ENCODE data around the gene LAMA3. TPM values are rescaled to one million over a fixed set of nuclear protein-coding genes. Genes with fewer than 3 reads are reported as not detected.

The LAMA3 gene
- total RNA-seq, 1 donor from 2014 or later = 1.9 TPM

DNA sequence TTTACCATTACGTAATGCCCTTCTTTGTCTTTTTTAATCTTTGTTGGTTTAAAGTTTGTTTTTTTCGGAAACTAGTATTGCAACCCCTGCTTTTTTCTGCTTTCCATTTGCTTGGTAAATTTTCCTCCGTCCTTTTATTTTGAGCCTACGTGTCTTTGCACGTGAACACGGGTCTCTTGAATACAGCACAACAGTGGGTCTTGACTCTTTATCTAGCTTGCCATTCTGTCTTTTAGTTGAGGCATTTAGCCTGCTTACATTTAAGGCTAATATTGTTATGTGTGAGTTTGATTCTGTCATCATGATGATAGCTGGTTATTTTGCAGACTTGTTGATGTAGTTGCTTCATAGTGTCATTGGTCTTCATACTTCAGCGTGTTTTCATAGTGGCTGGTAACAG, 287.9 kb downstream of the LAMA3 start:
- Mint-ChIP-seq H3K36me3 (ENCODE audit: low read depth) (peaks cover 9% of the 10 kb centered on the region), H3K27ac (ENCODE audit: unreplicated experiment) (no peak overlapping the region), H3K4me1 (ENCODE audit: low read depth) (peaks cover 4% of the 10 kb centered on the region), H3K9me3 (ENCODE audit: low read depth) (peaks cover 13% of the 10 kb centered on the region), H3K27me3 (ENCODE audit: low read depth) (peaks cover 22% of the 10 kb centered on the region), H3K4me3 (ENCODE audit: unreplicated experiment) (no peak overlapping the region)
- TF ChIP-seq, protein P1, sequence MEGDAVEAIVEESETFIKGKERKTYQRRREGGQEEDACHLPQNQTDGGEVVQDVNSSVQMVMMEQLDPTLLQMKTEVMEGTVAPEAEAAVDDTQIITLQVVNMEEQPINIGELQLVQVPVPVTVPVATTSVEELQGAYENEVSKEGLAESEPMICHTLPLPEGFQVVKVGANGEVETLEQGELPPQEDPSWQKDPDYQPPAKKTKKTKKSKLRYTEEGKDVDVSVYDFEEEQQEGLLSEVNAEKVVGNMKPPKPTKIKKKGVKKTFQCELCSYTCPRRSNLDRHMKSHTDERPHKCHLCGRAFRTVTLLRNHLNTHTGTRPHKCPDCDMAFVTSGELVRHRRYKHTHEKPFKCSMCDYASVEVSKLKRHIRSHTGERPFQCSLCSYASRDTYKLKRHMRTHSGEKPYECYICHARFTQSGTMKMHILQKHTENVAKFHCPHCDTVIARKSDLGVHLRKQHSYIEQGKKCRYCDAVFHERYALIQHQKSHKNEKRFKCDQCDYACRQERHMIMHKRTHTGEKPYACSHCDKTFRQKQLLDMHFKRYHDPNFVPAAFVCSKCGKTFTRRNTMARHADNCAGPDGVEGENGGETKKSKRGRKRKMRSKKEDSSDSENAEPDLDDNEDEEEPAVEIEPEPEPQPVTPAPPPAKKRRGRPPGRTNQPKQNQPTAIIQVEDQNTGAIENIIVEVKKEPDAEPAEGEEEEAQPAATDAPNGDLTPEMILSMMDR (IDR thresholded peaks at IDR 0.05) = no peak
- DNase-seq (ENCODE audit: low spot score) = no peak

DNA sequence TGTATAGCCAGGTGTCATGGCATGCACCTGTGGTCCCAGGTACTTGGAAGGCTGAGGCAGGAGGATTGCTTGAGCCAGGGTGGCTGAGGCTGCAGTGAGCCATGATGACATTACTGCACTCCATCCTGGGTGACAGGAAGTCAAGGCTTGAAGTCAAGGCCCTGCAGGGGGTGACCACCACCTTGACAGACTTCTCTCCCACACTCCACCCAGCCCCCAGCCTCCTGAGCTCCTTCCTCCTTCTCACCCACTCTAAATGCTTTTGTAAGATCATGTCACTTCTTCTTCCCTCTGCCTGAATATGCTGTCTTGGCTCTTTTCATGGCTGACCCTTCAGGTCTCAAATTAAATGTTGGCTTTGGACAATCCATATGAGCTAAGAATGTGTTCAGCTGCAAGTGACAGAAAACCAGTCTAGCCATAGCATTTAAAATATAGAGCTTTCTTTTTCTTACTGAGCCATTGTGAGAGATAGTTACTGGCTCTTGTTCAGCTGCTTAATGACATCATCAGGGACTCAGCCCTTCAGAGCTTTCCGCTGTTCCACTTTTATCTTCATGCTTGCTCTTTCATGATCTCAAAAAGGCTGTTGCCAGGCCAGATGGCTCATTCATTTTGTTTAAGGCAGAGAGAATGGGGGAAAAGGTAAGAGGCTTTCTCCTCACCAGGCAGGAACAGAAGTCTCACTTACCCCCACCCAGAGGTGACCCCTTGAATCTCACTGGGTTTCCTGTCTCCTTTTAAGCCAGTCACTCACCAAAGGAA, 288.6 kb downstream of the LAMA3 start:
- TF ChIP-seq, protein P1 (IDR thresholded peaks at IDR 0.05) = no peak
- peaks cover 13% of the 10 kb centered on the region for H3K9me3 Mint-ChIP-seq (ENCODE audit: low read depth)
- no peak overlapping the region for H3K4me3 Mint-ChIP-seq (ENCODE audit: unreplicated experiment)
- peaks cover 22% of the 10 kb centered on the region for H3K27me3 Mint-ChIP-seq (ENCODE audit: low read depth)
- peaks cover 9% of the 10 kb centered on the region for H3K36me3 Mint-ChIP-seq (ENCODE audit: low read depth)
- H3K27ac Mint-ChIP-seq (ENCODE audit: unreplicated experiment) = no peak overlapping the region
- peaks cover 12% of the 10 kb centered on the region for H3K4me1 Mint-ChIP-seq (ENCODE audit: low read depth)
- no peak for DNase-seq (ENCODE audit: low spot score)

DNA sequence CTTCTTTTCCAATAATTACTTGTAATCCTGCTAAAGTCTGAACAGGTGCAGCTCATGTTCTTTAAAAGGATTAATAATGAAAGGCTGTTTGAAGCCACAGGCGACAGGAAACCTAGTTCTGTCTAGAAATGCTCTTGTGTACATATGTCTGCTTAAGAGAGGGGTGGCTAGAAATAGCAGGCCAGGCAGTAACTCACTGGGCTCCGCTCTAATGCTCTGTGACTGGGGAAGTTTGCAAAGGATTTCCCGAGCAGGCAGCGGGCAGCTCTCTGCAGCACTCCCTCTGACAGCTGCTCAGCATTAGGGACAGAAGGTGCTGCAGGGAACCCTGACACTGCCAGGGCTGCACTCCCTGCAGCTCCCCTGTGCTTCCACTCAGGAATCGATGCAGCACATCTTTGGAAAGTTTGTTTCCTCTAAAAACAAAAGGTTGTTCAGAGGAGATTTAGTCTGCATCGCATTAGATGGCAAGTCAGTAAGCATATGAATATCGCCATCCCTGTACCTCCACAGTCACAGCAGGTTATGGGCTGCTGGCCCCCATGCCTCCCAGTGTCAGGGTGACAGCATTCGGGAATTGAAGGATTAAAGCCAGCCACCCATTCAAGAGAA, 292.2 kb downstream of the LAMA3 start:
- Mint-ChIP-seq H3K4me1 (ENCODE audit: low read depth) (peaks cover 12% of the 10 kb centered on the region), H3K27me3 (ENCODE audit: low read depth) (peaks cover 9% of the 10 kb centered on the region), H3K4me3 (ENCODE audit: unreplicated experiment) (no peak overlapping the region), H3K36me3 (ENCODE audit: low read depth) (peaks cover 5% of the 10 kb centered on the region), H3K27ac (ENCODE audit: unreplicated experiment) (peak overlapping the region; percentile 33), H3K9me3 (ENCODE audit: low read depth) (peaks cover 7% of the 10 kb centered on the region)
- DNase-seq (ENCODE audit: low spot score) = no peak
- TF ChIP-seq, protein P1 (IDR thresholded peaks at IDR 0.05) = no peak

DNA sequence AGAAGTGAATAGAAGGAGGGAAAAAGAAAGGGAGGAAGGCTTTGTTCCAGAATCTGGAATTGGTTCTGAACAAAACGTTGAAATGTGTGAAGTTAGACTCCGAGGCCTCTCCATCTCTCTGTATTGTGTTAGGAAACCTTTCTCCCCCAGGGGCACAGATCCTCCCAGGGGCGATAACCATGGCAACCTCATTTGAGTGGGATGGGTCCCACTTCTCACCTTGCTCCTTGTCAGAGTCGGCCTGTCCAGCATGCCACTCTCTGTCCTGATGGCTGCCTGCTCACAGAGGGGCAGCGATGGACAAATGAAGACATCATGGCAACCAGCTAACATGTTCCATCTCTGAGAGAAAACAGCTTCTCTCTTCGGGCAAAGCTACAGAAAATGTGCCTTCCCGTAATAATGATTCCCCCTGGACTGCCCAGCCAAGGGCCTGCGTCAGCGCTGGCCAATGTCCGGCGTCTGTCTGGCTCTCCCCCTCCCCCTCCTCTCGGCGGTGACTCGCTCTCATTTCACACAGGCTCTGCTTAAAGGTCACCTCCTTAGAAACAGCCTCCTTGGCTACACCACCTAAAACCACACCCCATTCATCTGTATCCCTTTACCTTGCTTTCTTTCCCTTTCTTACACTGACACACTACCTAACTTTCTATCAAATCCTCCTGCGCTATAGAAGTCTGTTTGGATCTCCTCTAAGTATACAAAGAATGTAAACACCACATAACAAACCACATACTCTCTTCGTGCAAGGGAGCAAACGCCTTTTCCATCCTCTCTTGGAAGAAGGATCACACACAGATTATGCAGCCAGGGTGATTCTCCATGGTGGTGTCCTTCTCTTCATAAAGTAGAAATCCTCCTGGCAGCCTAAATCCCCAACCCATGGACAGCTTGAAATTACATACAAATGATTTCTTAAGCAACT, 293.2 kb downstream of the LAMA3 start:
- Mint-ChIP-seq H3K27ac (ENCODE audit: unreplicated experiment) (peak overlapping the region; percentile 62), H3K4me3 (ENCODE audit: unreplicated experiment) (peak overlapping the region; percentile 17), H3K4me1 (ENCODE audit: low read depth) (peaks cover 12% of the 10 kb centered on the region), H3K36me3 (ENCODE audit: low read depth) (no peaks in the 10 kb centered on the region), H3K9me3 (ENCODE audit: low read depth) (no peaks in the 10 kb centered on the region), H3K27me3 (ENCODE audit: low read depth) (peaks cover 2% of the 10 kb centered on the region)
- DNase-seq (ENCODE audit: low spot score) = no peak
- TF ChIP-seq, protein P1 (IDR thresholded peaks at IDR 0.05) = no peak

DNA sequence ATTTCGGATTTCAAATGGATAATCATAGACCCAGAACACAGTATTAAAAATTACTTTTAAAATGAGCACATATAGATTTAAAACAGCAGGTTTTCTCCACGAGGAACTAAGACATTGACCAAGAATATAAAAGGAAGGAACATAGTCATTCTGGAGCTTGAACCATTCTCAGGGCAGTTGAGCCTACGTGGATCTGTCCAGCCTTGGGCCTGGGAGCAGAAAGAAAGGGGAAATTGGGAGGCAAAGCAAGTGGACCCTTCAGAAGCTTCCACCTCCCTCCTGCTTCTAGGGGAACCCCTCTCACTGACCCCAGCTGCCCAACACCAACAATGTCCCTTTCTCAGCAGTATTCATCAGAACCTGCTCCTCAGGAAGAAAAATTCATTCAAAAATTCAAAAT, 293.9 kb downstream of the LAMA3 start:
- peaks cover 12% of the 10 kb centered on the region for H3K4me1 Mint-ChIP-seq (ENCODE audit: low read depth)
- TF ChIP-seq, protein P1 (IDR thresholded peaks at IDR 0.05) = no peak
- no peak overlapping the region for H3K4me3 Mint-ChIP-seq (ENCODE audit: unreplicated experiment)
- peaks cover 4% of the 10 kb centered on the region for H3K27me3 Mint-ChIP-seq (ENCODE audit: low read depth)
- H3K27ac Mint-ChIP-seq (ENCODE audit: unreplicated experiment) = peak overlapping the region; percentile 6
- no peaks in the 10 kb centered on the region for H3K9me3 Mint-ChIP-seq (ENCODE audit: low read depth)
- H3K36me3 Mint-ChIP-seq (ENCODE audit: low read depth) = no peaks in the 10 kb centered on the region
- no peak for DNase-seq (ENCODE audit: low spot score)

All from chondrocyte (in vitro differentiated cells).